GM20431 (cell line): ENCODE data around the gene ZCCHC24.

Experiments used
- in situ Hi-C: fragments of 300-500 bp; cut with MseI, MboI; formaldehyde crosslinking; loops from one replicate; pipeline ENCODE4 v1.15.0; 2020; ENCODE audit warnings: low sequenced_read_pairs; ENCODE audit not compliant: unreplicated experiment

Gene ZCCHC24

DNA sequence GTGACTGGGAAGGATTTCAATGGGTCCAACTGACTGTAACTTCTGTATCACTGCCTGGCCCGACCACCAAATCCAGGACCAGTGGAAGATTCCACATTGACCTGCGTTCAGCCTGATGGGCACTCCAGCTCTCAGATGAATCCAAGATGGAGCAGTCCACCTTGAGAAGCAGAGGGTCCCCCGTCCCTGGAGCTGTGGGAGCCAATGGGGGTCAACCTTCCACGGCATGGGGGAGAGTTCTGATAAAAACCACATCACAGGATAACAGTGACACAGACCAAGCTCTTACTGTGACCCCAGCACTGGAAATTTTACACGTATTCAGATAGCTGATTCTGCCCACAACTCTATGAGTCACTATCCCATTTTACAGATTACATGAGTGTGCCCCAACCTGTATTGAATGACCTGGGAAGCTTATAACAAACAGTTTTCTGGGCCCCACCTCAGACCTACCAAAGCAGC is 11.2 kb downstream of the ZCCHC24 start:
- in situ Hi-C loops, result no loop called here

GRCh38 chr10:79433324-79434222 is 11.9 kb downstream of the ZCCHC24 start:
- in situ Hi-C loops, result no loop called here

DNA sequence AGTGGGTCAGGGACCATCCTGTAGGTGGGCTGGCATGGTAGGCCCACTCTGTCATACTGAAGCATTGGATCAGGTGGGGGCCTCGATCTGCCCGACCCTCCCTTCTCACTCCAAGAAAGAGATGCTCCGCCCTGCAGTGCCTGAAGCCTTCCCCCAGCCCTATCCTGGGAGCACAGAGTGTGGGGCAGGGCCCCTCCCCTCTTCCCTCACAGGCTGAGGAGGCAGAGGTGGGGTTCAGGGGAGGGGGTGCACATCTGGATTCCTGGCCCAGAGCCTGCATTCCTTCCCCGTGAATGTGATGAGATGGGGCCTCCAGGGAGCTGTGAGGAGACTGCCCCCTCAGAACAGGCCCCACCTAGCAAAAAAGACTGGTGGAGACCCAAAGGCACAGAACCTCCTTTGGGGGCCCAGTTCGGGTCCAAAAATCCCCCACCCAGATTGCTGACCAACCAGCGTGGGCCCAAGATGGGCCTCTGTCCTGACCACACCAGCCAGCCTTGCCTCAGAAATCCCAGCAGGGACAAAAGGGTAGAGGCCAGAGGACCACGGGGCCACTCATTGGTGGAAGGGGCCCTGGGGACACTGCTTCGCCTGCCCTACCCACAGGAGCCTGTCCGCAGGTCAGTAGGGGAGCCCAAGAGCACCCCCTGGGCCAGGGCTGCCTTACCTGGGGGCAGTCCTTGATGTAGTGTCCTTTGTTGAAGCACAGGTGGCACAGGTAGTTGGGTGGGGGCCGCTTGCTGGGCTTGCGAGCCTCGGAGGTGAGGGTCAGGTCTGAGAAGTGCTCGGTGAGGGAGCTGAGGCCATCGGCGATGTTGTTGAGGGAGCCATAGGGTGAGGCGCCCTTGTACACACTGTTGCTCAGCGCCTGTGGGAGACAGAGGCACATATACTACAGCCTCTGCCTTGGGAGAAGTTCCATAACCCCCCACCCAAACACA is 13.3 kb downstream of the ZCCHC24 start:
- in situ Hi-C loops, result no loop called here

DNA sequence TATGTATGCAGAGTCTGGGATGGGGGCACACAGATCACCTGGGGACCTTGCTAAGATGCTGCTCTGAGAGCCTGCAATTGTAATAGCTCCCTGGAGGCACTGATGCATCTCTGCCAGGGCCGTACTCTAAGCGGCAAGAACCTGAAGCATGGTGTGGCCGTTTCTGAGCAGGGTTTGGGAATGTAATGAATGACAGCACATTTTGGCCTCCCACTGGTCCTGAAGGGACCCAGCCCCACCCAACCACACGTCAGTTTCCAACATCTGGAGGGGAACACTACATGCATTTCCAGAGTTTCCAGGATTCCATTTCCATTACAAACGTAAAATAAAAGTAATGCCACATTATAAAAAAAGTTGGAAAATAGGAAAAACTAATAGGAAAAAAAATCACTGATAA is 14.0 kb downstream of the ZCCHC24 start:
- in situ Hi-C loops, result no loop called here

- in situ Hi-C loops, result no loop called here
Observed at GRCh38 chr10:79430936-79431335, 14.5 kb downstream of the ZCCHC24 start.

DNA sequence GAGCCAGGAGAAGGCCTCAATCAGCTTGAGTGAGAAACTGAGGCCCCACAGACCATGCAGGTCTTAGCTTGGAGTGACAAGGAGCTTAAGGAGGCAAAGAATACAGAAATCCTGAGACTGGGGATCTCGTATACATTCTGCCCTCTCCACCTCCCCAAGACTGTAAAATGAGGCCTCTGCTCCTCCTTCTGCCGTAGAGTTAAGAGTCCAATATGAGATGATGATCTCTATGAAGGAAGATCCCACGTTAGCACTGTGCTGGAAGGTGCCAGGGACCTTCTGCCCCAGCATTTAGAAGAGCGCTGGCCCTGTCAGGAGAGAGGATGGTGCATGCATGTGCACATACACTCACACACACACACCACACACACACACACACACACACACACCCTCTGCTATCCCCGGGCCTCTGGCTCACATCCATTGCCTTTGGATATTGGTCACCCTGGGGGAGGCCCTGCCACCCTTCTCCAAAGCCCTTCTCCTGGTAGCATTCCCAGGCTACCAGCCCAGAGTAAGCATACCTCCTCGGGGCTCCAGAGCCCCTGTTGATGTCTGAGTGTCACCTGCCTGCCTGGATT is 15.0 kb downstream of the ZCCHC24 start:
- in situ Hi-C loops, result no loop called here

- in situ Hi-C loops, result no loop called here
Observed at GRCh38 chr10:79429751-79430150, 15.7 kb downstream of the ZCCHC24 start.

GRCh38 chr10:79427965-79428364 is 17.5 kb downstream of the ZCCHC24 start:
- in situ Hi-C loops, result no loop called here

DNA sequence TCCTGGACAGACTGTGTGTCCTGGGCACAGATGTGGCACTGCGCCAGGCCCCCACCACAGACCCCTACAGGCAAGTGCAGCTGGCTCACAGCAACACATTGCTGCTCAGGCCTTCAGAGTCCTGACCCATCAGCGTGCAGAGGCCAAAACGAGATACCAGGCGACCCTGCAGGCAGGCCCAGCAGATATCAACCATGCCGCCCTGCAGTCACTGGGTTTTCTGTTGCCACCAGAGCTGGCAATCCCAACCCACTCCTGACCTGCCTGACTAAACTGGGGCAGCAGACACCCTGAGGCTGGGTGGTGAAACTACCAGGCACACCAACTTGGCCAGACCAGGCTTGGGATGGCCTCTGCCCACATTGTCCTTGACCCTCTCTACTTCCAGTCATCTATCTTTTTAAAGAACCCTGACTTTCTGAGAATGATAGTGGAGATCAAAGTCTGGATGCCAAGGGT is 20.3 kb downstream of the ZCCHC24 start:
- in situ Hi-C loops, result no loop called here

DNA sequence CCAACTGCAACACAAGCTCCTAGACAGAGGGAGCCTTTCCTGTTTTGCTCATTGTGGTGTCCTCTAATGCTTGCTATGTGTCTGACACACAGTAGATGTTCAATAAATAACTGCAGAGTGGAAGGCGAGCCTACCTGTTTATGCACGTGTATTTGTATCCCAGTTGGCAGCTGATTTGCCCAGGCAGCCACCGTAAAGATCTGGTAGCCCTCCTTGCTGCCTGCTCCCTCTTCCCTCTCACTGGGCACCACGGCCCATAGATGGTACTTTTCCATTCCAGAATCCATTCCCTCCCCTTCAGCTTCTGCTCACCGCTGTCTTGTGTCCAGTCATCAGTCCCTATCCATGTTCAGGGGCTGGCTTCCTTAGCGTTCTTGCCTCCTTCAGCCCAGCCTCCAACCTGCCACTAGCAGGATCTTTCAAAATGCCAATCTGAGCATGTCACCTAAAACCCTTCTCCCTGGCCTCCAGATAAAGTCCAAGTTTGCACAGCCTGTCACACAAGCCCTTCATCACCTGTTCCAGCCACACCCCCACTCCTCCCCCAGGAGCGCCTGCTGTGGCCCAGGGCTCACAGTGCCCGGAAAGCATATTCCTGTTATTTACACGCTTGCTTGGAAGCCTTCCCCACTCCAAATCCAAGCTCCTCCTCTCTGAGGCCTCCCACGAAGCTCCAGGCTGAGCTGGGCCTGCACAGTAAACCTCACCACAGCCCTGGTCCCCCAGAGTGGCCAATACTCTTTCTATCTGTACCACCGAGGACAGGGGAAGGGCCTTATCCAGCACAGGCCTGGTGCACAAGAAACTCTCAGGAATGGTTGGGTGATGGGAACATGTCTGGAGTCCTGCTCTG is 21.0 kb downstream of the ZCCHC24 start:
- in situ Hi-C loops, result no loop called here

- in situ Hi-C loops, result no loop called here
Observed at GRCh38 chr10:79422178-79422892, 23.1 kb downstream of the ZCCHC24 start.

DNA sequence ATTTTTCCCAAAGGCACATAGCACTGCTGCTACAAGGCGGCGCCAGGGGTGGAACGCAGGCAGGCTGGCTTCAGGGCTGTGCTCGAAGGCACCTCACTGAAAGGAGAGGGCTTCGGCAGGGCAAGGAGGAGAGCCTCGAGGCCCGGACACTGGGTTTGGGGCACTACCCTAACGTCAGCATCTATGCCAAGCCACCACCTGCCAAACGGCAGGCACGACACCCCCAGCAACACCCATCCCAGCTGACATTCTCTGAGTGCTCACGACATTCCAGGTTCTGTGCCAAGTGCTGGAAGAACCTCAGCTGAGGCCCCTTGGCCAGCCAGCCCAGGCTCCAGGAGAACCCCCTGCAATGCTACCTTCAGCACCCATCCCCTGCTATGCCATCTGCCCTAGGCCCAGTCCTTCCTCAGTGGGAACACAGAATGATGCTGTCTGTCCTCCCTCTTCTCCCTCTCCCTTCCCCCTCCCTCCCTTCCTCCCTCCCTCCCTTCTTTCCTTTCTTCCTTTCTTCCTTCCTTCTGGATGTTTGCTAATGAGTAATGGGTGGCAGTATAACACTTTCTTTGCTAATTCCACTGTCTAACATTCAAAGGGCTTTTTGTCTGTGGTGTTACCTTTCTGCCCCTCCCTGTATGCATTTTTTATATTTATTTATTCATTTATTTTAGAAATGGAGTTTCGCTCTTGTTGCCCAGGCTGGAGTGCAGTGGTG is 24.3 kb downstream of the ZCCHC24 start:
- in situ Hi-C loops, result no loop called here

GRCh38 chr10:79418886-79419595 is 26.4 kb downstream of the ZCCHC24 start:
- in situ Hi-C loops, result no loop called here

DNA sequence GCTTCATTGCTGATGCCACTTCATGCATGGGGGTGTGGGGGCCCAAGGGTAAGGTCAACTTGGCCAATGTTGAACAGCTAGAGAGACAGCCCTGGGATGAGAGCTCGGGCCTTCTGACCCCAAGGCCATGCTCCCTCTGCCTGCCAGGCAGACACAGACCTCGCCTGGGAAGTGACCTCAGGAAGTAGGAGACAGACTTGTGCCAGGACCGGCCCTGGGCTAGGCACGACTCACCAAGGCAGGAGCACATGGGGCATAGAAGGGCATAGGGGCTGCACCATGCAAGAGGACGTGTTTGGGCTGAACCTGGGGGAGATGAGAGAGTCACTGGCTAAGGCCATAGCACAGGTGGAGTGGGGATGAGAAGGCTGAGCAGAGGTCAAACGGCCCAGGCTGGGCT is 27.1 kb downstream of the ZCCHC24 start:
- in situ Hi-C loops, result no loop called here

DNA sequence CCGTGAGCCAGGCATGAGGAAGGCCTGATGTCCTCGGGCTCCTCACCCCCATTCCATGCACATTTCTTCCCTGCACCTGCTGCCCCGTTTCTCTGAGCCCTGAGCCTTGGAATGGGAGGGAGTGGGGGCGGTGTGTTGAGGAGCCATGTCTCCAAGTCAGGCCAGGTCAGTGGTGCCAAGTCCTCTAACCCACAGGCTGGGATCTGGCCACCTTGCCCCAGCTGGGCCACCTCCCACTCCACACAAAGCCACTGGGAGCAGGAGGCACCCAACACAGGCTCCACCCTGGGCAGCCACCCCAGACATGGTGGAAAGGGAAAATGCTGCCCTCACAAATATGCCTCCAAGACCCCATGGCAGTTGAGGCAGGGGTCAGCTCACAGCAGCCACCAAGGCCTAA is 27.7 kb downstream of the ZCCHC24 start:
- in situ Hi-C loops, result no loop called here

DNA sequence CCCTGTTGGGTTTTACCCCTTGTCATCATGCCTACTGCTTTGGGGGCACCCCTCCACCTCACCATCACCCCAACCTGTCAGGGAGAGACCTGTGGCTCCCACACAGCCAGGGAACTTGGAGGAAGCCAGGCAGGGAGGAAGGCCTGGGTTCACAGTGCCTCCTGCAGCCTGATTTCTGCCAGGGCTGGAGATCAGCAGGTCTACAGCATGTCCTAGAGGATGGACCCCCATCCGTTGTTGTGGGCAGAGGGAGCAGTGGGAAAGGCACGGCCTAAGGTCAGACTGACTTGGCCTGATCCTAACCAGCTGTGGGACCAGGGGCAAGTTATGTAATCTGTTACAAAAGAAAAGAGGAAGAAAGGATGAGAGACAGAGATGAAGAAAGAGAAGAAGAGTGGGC is 28.2 kb downstream of the ZCCHC24 start:
- in situ Hi-C loops, result no loop called here

DNA sequence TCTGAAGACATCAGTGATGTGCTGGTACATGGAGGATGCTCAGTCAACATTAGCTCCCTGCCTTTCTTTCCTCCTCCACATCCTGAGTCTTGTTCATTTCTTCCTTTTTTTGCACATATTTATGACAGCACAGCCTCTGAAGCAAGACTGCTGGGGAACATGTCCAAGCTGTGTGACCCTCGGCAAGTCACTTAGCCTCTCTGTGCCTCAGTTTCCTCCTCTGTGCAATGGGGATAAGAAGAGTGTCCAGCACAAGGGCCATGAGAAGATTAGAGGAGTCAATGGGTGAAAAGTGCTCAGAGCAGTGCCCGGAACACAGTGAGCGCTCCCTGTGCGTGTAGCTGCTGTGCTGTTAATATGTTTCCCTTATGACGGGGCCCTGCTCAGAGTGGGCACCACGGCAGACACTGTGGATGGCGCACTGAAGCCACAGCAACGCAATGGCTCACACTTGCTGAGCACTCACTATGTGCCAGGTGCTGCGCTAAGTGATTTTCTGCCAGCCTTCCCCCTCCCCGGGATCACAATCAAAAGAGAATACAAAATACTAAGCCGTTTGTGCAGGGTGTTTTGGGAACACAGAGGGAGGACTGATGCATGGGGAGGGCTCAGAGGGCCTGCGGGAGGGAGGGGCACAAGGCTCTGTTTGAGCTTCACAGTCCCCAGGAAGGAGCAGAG is 28.7 kb downstream of the ZCCHC24 start:
- in situ Hi-C loops, result no loop called here
